NCI-H774 (cell line): ENCODE results near the gene MROH8.
"Not testable (repeated sequence)": the region's sequence is repeated elsewhere in the genome, so short reads cannot be mapped to it uniquely, and the experiment has no call there.

ENCODE experiments used
- DNase-seq: peaks from one replicate; lab custom pipeline; 2025; lab: John Stamatoyannopoulos, UW

The MROH8 gene

GRCh38 chr20:37154684-37155298, 24.6 kb downstream of the MROH8 start:
- no peak for DNase-seq

- no peak for DNase-seq
These were observed 27.1 kb downstream of the MROH8 start for GRCh38 chr20:37152284-37152683.

- no peak for DNase-seq
These were observed 27.8 kb downstream of the MROH8 start for GRCh38 chr20:37151529-37151928.

- not testable (repeated sequence) for DNase-seq
These were observed 28.5 kb downstream of the MROH8 start for GRCh38 chr20:37150864-37151263.

GRCh38 chr20:37147250-37147649, 32.1 kb downstream of the MROH8 start:
- no peak for DNase-seq

- DNase-seq, result no peak
These were observed 34.4 kb downstream of the MROH8 start for GRCh38 chr20:37144856-37145404.

GRCh38 chr20:37142708-37143107, 36.6 kb downstream of the MROH8 start:
- no peak for DNase-seq

GRCh38 chr20:37137547-37137946, 41.8 kb downstream of the MROH8 start:
- DNase-seq, result no peak

GRCh38 chr20:37133952-37134351, 45.4 kb downstream of the MROH8 start:
- DNase-seq, result no peak

GRCh38 chr20:37131486-37131885, 47.9 kb downstream of the MROH8 start:
- DNase-seq, result no peak

- no peak for DNase-seq
These were observed 50.5 kb downstream of the MROH8 start for GRCh38 chr20:37128803-37129202.

GRCh38 chr20:37126290-37126689, 53.1 kb downstream of the MROH8 start:
- DNase-seq, result not testable (repeated sequence)

- DNase-seq, result no peak
These were observed 55.9 kb downstream of the MROH8 start for GRCh38 chr20:37123441-37123840.

GRCh38 chr20:37120497-37120896, 58.9 kb downstream of the MROH8 start:
- no peak for DNase-seq

- no peak for DNase-seq
These were observed 59.9 kb downstream of the MROH8 start for GRCh38 chr20:37119356-37120036.

- no peak for DNase-seq
These were observed 65.3 kb downstream of the MROH8 start for GRCh38 chr20:37114012-37114411.

GRCh38 chr20:37111926-37112455, 67.4 kb downstream of the MROH8 start:
- DNase-seq, result no peak

GRCh38 chr20:37108676-37109075, 70.7 kb downstream of the MROH8 start:
- no peak for DNase-seq

- no peak for DNase-seq
These were observed 76.8 kb downstream of the MROH8 start for GRCh38 chr20:37102571-37102970.

- DNase-seq, result no peak
These were observed 82.8 kb downstream of the MROH8 start for GRCh38 chr20:37096415-37097041.

GRCh38 chr20:37095599-37096414, 83.5 kb downstream of the MROH8 start, which contains the start of gene RBL1:
Gene RBL1 (minus strand): TSS chr20:37095997. CDS start chr20:37095928, 69 bp downstream.
- peak; percentile 87 for DNase-seq

GRCh38 chr20:37095108-37095598, 84.2 kb downstream of the MROH8 start:
- no peak for DNase-seq
